GM12801 (cell line): ENCODE data around the gene ABCC9.

ENCODE experiments used
- CTCF ChIP-seq: IDR thresholded peaks from one replicate; pipeline ENCODE4 v1.5.1; 2011; ENCODE audit warnings: control low read depth; ENCODE audit not compliant: insufficient read length; ENCODE audit errors: extremely low read depth

ABCC9 gene

GRCh38 chr12:21775133-21775820 is 165.9 kb downstream of the ABCC9 start:
- no peak for TF ChIP-seq CTCF

- no peak for TF ChIP-seq CTCF
Measured at GRCh38 chr12:21774358-21775132, 166.7 kb downstream of the ABCC9 start, which contains the start of gene KCNJ8. Gene KCNJ8 (minus strand): TSS chr12:21774706. CDS start chr12:21773616, 1,090 bp downstream.

- no peak for TF ChIP-seq CTCF
Measured at GRCh38 chr12:21773806-21774205, 167.4 kb downstream of the ABCC9 start.

- TF ChIP-seq CTCF: no peak
Measured at GRCh38 chr12:21773263-21773741, 167.9 kb downstream of the ABCC9 start.

GRCh38 chr12:21771311-21771710 is 169.9 kb downstream of the ABCC9 start:
- TF ChIP-seq CTCF: no peak

- no peak for TF ChIP-seq CTCF
Measured at GRCh38 chr12:21769307-21769706, 171.9 kb downstream of the ABCC9 start.

GRCh38 chr12:21766403-21766802 is 174.8 kb downstream of the ABCC9 start:
- TF ChIP-seq CTCF: no peak
